NCI-H1417 (cell line): ENCODE measurements around the gene NOD1.
"Not testable (repeated sequence)": the region's sequence is repeated elsewhere in the genome, so short reads cannot be mapped to it uniquely, and the experiment has no call there.

Experiments used
- DNase-seq, 3 experiments: peaks; one replicate each; lab custom pipeline; 2025; lab: John Stamatoyannopoulos, UW

Gene NOD1, protein sequence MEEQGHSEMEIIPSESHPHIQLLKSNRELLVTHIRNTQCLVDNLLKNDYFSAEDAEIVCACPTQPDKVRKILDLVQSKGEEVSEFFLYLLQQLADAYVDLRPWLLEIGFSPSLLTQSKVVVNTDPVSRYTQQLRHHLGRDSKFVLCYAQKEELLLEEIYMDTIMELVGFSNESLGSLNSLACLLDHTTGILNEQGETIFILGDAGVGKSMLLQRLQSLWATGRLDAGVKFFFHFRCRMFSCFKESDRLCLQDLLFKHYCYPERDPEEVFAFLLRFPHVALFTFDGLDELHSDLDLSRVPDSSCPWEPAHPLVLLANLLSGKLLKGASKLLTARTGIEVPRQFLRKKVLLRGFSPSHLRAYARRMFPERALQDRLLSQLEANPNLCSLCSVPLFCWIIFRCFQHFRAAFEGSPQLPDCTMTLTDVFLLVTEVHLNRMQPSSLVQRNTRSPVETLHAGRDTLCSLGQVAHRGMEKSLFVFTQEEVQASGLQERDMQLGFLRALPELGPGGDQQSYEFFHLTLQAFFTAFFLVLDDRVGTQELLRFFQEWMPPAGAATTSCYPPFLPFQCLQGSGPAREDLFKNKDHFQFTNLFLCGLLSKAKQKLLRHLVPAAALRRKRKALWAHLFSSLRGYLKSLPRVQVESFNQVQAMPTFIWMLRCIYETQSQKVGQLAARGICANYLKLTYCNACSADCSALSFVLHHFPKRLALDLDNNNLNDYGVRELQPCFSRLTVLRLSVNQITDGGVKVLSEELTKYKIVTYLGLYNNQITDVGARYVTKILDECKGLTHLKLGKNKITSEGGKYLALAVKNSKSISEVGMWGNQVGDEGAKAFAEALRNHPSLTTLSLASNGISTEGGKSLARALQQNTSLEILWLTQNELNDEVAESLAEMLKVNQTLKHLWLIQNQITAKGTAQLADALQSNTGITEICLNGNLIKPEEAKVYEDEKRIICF

DNA sequence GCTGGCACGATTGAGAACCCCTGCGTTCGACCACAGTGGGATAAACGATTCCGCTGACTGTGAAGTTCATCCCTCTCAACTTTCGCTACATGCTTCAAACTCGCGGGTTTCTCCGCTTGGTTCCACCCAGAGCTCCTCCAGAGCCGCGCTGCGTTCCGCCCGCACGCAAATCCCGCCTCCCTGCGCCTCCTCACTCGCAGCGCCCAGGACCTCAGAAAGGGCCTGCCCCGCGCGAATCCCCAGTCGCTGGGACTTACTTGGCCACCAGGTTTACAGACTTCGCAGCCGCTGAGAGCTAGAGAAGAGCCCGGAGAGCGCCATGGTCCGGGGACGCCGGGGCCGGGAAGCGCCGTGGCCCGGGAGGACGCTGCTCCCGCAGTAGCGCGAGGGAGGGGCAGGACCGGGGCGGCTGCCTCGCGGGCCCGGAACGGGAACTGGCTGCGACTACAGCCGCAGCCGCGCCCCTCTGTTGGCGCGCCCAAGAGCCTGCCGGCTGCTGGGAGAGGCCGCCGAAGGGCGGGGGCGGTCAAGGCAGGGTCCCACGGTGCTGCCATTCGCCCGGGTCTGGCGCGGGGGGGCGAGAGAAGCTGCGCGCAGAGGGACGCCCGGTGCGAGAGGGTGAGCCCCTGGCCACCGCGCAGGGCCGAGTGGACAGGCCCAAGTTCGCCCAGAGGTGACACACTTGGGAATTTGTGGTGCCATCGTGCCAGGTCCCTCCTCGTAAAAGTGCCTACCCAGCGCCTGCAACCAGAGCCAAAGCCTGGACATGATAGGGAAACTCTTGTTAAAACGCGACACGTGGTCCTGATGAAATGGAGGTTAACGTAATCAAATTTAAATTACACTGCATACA, at the start of gene NOD1:
NOD1 (minus strand) TSS at position 436 of the 853 bp plus-strand sequence. CDS start 21,863 bp downstream, outside the sequence.
- peak; percentile 63 to 89 (median 85) for DNase-seq

DNA sequence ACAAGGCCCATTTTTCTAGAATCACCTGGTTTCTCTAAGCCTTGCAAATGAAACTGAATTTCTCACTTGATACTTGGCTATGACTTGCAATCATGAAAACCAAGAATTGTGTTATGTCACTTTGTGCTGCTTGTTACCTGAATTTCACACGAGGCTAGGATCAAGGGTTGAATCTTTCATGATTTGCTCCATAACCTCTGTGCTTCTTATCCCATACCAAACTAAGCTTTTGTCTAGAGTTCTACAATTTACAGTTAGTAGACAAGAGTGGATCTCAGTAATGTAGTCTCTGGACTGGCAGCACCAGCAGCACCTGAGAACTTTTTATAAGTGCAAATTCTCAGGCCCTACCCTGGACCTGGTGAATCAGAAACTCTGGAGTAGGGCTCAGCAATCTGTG, 48.7 kb upstream of the NOD1 start:
- DNase-seq: not testable (repeated sequence)

DNA sequence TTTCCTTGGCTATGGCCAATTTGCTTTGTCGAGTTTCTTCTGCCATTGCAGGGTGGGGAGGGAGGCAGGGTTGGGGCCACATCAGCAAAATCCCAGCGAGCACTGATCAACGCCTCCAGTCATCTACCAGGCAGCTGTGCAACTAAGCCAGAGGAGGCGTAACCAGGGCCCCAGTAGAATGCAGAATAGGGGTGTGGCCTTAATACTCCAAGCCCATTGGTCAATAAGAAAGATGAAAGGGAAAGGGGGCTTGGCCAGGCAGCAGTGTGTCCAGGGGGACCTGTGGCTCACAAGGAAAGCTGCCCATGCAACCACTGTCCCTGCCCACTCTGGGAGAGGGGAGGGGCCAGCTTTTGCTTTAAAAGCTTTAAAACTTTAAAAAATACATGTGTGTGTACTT, 47.6 kb upstream of the NOD1 start:
- DNase-seq: no peak

DNA sequence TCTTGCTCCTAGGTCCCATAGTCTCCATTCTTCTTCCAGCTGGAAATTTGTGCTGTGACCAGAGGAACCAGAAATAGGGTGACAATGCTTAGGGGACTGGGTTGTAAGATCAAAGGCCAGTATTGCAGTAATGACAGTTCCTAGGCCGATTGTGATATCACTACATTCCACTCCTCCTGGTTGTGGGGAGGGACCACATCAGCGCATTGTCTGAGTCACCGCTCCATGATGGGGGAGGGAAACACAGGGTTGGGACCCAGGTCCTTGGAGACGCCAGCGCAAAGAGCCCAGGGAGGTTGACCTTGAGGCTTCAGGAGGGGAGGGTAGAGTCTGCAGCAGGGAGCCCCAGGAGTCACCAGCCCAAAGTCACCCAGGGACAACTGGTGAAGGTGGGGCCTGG, 46.8 kb upstream of the NOD1 start:
- DNase-seq: no peak

DNA sequence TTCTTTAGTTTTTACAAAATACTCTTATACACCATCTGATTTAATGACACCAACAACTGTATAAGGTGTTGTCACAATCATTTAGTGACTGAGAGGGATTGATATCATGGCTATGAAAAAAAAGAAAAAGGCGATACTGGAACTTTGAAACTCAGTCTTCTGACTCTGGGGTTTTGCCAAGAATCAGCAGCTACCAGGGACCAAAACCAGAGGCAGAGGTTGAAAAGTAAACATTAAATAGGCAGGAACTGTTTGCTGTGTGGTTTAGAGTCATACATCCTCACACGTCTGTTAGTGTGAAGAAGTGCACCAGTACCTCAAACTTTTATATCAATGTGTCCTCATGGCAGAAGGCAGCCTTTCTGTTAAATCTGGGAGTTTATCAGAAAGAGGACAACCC, 46.0 kb upstream of the NOD1 start:
- no peak for DNase-seq

DNA sequence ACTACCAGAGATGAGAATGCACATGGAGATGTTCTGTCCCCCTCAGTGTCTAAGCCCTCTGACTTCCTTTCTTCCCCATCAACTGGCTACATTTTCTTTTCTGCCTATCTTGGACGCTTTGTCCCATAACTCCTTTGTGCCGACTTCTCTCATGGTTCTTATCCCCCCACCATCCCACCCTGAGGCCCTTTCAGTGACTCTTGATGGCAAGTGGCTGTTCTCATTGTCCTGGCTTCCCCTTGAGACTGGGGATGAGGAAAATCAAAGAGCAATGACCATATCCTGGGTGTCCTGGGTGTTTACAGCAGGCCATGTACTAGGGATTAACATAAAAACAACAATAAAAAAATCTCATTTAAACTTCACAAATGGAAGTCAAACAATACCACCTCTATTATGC, 44.9 kb upstream of the NOD1 start:
- DNase-seq: no peak

DNA sequence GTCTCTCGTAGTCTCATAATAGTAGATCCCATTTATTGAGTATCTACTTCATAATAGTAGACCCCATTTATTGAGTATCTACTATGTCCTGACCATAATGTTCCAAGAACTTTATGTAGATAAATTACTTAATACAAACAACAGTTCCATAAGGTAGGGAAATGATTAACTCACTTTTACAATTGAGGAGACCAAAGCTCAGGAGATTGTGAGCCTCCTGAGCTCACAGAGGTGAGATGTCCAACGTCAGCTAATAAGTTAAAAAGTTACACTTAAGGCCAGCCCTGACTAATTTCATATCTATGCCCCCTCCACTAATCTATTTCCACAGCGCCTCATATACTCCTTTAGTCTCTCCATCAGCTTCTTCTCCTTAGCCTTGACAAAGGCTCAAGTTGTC, 43.6 kb upstream of the NOD1 start:
- DNase-seq: no peak

DNA sequence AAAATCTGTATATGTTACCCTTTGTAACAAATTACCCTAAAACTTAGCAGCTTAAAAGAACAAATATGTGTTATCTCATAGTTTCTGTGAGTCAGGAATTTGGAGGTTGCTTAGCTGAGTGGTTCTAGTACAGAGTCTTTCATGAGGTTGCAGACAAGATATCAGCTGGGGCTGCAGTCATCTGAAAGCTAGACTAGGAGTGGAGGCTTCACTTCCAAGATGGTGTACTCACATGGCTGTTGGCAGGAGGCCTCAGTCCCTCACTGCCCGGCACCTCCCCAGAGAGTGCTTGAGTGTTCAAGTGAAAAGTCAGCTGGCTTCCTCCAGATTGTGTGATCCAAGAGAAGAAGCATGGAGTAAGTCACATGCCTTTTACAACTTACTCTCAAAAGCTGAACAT, 42.9 kb upstream of the NOD1 start:
- peak in 1 of 3 experiments; percentile 12 for DNase-seq

DNA sequence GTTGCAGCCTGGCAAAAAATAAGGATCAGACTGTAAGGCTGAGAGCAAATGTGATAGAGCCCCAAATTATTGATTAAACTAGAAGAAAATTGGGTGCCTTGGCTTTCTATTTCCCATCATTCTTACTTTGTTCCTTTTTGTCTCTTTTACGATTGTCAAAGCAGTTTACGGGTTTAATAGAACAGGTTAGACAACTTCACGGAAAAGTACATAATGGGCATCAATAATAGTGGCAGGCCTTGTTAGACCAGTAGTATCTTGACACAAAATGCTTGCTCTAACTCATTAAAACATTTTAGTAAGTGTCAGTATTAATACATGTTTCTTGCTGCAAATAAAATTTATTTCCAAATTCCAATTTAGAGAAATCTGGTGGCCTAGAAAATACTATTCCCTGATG, 40.5 kb upstream of the NOD1 start:
- peak in 2 of 3 experiments; percentile 36 to 80 for DNase-seq

DNA sequence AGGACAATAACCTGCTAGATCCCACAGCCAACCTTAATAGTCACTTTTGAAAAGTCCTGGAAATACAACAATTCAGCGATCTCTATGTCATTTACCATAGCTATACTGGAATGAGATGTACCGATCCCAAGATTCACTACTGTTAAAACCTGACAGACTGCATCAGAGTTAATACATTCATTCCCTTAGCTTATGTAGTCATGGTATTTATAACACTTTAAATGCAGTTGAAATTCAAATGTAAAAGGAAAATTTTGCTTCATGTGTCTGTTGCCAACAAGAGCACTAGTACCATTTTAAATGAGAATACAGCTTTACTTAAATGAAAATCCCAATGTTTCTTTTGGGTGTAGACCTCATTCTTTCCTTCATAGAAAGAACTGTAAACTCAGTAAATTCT, 37.2 kb upstream of the NOD1 start:
- no peak for DNase-seq

DNA sequence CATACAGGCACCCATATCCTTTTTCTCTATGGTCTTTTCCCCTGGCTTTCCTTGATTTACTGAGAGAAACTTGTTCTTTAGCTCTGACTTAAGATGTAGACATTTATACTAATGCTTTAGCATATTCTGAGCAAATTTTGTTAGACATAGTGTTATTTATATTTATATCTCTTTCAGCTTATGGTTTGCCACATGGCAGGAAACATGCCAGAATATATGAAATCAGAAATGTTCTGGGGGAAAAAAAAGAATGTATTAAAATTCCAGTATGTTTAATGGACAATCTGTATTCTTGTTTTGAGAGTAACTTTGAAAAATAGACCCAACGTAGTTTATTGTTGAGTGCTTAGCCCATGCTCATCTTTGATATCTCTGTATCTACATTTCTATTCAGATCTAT, 36.2 kb upstream of the NOD1 start:
- no peak for DNase-seq

DNA sequence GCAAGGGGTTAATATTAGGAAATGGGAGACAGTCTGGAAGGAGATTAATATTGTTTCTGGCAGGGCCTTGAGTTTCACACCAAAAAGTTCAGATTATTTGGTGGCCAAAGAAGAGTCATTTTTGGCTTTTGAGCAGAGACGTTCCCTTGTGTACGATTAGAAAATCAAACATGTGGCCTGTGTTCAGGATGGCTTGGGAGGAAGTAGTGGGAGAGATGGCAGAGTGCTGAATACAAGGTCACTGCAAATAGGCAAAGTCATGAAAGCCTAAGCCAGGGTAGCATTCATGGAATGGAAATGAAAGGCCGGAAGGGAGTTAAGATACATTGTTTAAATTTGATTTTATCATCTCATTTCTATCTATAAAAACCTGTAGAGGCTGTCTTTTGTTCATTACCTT, 35.6 kb upstream of the NOD1 start:
- DNase-seq: no peak

DNA sequence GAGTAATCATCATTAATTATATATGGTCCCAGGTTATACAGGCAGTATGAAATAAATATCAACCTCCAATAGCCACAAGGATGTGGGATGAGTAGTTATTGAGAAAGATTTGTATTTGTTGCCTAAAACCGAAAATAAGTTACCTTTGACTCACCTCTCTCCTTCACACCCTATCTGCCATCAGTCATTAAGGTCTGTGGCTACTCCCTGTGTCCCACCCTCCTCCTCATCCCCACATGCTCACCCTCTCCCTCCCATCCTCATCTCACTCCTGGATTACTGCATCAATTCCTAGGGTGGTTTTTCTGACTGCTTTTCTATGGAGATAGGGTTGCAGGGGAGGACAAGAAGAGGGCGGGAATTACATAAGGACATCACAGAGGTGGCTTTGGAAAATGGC, 35.2 kb upstream of the NOD1 start:
- DNase-seq: no peak

DNA sequence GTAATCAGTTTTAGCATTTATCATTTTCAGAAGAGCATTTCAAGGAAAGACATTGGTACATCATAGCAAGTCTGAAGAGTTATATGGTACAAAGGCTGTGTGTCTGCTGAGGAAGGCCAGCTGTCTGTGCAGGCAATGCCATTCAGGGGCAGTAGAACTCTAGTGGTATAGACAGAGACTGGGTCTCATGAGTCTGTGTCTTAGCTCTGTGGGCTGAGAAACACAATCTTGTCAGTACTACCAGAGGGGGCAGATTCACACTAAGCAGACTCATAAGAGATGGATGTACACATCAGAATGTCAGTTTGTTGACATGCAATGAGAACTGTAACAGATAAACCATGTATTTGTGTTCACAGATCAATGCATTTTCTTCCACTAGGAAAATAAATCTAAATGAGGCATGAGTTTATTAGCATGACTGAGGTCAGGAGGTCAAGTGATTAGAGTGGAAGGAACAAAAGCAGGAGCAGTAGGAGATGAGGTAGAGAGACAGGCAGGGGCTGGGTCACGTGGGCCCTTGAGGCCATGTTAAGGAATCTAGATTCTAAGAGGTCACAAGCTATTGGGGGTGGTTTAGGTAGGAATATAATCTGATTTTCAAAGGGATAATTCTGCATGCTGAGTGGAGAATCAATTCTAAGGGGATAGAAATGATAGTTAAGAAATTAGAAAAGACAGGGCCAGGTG, 33.5 kb upstream of the NOD1 start:
- no peak for DNase-seq

DNA sequence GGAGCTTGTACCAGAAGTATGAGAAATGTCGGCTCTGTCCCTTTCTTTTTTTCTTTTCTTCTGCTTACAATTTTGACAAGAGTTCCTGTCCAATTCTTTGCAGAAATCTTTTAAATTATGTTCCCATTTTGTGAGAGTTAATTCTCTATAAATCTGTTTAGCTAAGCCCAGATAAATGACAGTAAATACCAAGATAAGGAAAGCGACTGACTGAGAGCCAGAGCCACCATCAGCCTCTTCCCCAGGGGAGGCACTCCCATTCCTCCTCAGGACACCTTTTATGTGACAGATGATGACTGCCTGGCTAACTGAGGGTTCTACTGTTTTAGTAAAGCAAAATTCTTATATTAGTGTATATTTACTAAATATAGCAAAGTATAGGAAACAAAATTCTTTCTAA, 32.9 kb upstream of the NOD1 start:
- DNase-seq: no peak

DNA sequence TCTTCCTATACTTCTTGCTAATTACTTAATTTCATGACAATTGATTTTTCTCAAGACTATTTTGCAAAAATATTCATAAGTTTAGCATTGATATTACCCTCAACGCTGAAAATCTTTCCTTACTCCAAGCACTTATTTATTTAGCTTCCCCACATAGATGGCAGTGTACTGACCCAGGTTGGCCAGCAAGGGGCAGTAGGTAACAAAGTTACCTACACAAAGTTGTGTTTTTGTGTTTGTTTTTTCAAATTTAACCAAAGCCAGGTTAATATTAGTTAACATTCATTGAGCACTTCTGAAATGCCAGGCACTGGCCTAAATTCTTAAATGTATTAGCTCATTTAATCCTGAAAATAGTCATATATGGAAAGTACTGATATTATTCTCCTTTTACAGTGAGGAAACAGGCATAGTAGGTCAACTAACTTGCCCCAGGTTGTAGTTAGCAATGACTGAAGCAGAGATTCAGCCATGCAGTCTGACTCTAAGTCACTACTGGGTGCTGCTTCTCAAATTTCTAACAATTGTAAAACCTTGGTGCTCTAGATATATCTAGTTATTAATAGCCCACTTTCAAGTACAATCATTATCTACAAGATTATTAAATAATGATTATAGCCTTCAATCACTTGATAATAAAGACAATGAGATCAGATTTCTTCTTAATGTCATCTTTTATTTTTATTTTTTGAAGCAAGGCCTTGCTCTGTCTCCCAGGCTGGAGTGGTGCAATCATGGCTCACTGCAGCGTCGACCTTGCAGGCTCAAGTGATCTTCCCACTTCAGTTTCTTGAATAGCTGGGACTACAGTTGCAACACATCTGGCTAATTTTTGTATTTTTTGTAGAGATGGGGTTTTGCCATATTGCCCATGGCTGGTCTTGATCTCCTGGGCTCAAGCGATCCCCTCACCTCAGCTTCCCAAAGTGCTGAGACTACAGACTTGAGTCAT, 31.8 kb upstream of the NOD1 start:
- DNase-seq: peak in 2 of 3 experiments; percentile 23 to 32

DNA sequence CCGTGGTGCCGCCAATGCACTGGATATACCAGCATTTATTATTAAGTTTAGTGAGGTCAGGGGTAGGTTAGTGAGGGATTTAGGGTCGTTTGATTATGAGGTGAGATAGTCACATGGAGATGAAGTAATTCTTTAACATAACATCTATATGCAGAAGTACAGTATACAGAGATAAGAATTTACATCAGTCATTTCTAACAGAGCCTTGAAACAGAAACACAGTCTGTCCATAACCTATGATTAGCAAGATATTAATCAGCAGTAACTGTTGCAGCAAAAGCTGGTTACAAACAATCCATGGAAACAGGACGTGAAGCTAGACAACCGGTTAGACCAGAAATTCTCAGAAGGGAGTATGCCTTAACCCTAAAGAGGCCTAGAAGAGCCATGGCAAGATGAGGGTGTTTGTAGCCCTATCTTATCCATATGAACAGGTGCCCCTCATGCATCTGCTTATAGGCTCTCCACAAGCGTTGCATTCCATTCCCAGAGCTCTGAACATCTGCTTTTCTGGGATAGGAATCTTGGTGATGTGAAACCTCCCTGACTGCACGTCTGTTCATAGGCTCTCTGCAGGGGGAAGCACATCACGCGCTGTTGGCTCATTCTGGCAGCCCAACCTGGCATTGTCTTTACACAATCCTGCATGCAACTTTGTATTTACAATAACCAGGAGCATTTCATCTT, 30.7 kb upstream of the NOD1 start:
- DNase-seq: not testable (repeated sequence)

DNA sequence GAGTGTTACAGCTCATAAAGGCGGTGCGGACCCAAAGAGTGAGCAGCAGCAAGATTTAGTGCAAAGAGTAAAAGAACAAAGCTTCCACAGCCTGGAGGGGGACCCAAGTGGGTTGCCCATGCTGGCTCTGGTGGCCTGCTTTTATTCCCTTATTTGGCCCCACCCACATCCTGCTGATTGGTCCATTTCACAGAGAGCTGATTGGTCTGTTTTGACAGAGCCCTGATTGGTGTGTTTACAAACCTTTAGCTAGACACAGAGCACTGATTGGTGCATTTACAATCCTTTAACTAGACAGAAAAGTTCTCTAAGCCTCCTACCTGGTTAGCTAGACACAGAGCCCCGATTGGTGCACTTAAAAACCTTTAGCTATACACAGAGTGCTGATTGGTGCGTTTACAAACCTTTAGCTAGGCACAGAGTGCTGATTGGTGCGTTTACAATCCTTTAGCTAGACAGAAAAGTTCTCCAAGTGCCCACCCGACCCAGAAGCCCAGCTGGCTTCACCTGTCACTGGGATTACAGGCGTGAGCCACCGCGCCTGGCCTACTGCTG, 28.8 kb upstream of the NOD1 start:
- DNase-seq: not testable (repeated sequence)

DNA sequence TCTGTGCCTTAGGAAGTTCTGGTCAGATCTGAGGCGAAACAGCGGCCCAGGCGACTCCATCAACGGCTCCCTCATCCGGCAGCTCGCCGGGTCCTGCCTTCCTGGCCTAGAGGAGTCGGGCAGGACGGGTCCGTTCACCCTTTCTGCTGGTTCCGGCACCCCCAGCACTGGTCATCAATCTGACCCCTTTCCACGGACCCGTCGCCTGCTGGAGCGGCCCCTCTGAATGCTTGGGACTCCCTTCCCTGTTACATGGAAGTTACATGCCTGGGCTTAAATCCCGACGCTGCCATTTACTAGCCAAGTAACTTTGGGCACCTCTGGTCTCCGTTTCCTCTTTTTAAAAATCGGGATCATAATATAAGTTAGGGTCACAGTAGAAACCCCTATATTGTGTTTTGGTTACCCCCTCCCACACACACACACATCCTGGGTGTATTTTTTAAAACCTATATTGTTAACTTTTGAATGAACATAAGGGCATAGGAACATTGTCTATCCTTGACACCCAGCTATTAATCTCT, 26.7 kb upstream of the NOD1 start:
- no peak for DNase-seq
